ENCODE results near the gene ABCB11. TPM values are rescaled to one million over a fixed set of nuclear protein-coding genes. Genes with fewer than 3 reads are reported as not detected.

The ABCB11 gene
- total and polyA plus RNA-seq, 9 of the 15 experiments (the other 6 are each of a cell fraction or from before 2014, with no cell fraction given), result 0.04 to 0.51 (median 0.10) TPM; not detected in 1

DNA sequence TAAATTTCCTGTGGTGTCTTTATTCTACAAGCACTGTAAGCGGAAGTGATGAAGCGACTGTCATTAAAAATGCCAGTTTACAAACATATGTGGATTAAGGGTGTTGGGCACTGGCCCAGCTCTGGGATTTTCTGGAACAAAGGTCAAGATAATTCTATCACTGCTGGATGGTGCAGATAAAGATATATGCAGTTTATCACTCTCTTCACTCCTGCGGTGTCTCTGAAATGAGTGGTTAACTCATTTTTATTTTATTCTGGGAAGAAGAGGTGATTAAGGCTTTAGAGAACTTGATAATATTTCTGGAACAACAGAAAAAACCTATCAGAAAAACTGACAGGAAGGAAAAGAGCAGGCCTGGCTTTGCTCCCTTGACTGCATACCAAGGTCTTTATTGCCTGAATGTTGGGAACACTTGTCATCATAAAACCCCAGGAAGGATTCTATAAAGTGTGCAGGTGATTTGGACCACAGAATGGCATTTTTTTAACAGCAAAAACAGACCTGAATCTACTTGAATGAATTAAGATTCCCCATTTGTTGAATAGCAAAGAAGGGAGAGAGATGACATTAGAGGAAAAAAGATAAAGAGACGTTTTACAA, 32.4 kb downstream of the ABCB11 start (continued):
- TF ChIP-seq NR2C1 (IDR thresholded peaks at IDR 0.05) (no peak), NR2C1 (tag; IDR thresholded peaks at IDR 0.05) (peak; percentile 29; the same call in 1 of the 2 replicates)

- no TSS peak for BruUV-seq (replicated peaks)
- 53% methylated on average over 1 of the region's 1 CpG for WGBS (ENCODE audit: insufficient coverage, low coverage, missing lambda C conversion rate)
- FAIRE-seq, result no peak
- H4K20me1 ChIP-seq (replicated peaks; ENCODE audit: control insufficient read depth, insufficient read depth, low read length), result no peaks in the 10 kb centered on the region
- H3K4me1 ChIP-seq (replicated peaks in 1 of 2; ENCODE audit: control insufficient read depth in 2 of 2, insufficient read depth in 2 of 2, low read length in 2 of 2), result peaks cover 0 to 22% of the 10 kb centered on the region in 2 experiments; a peak in 3 of 5 replicates
- H3K27me3 ChIP-seq (ENCODE audit: control insufficient read depth in 2 of 2, insufficient read depth in 2 of 2, low read length in 2 of 2), result no peaks in the 10 kb centered on the region
- no peak overlapping the region for H3K4me3 ChIP-seq
- ATAC-seq, result no peak
- TF ChIP-seq POLR2AphosphoS2 (IDR thresholded peaks at IDR 0.05; ENCODE audit: low read length) (no peak), ZNF584 (CRISPR knock-in tag; IDR thresholded peaks at IDR 0.05; ENCODE audit: low read depth) (0 out of 2 replicates have a peak, but pooled peaks have one; percentile 13)
- in situ Hi-C loops (cut with MboI) (no loop called here), intact Hi-C loops (cut with micrococcal nuclease) (no loop called here)
- no peak overlapping the region for H3K9ac ChIP-seq (ENCODE audit: insufficient read depth in 1 of 2, low read depth in 2 of 2, low read length in 2 of 2)
- H3K9me1 ChIP-seq (ENCODE audit: control insufficient read depth, insufficient read depth, low read length), result no peaks in the 10 kb centered on the region
- CTCF ChIA-PET (ENCODE audit: low intra/inter-chr PET ratio), result no interaction called here
- H3K27ac ChIP-seq (ENCODE audit: extremely low read depth, low read depth, low read length), result no peak overlapping the region
- no peaks in the 10 kb centered on the region for H3K36me3 ChIP-seq (ENCODE audit: control insufficient read depth, insufficient read depth, low read length)
- H3K9me3 ChIP-seq (replicated peaks; ENCODE audit: control insufficient read depth, insufficient read depth, low read depth, low read length), result no peaks in the 10 kb centered on the region
- no peaks in the 10 kb centered on the region for H3K79me2 ChIP-seq (ENCODE audit: control insufficient read depth, insufficient read depth, low read length)
- no peak overlapping the region for H2AFZ ChIP-seq (ENCODE audit: low read depth, low read length)
- DNase-seq (ENCODE audit: extremely low read depth in 1 of 4, low spot score in 3 of 4), result no peak
- H3K4me2 ChIP-seq (ENCODE audit: insufficient read depth, low read length), result no peak overlapping the region
- POLR2A ChIA-PET, result interaction anchor here (0.6 to 1.7 kb wide), 4 partner anchors 14 to 356 kb away, joined by 3 to 4 read pairs (median 3); no protein-coding TSS in a partner anchor
Measured at GRCh38 chr2:168997794-168998193, 33.3 kb downstream of the ABCB11 start.
